GM23338 (cell line): Measurements from ENCODE around the gene IL16. TPM values are rescaled to one million over a fixed set of nuclear protein-coding genes. Genes with fewer than 3 reads are reported as not detected.

Experiments used
- ATAC-seq: fragments of 200-7000 bp; cut with Tn5 transposase; 3 replicates; pipeline ENCODE4 v1.9.1; 2020
- DNase-seq: peaks from one replicate; pipeline ENCODE4 v3.0.0-alpha.2; 2015; ENCODE audit warnings: low spot score
- H2AFZ ChIP-seq: fragments of 200-600 bp; sonication (generic); 2 replicates; pipeline ENCODE4 v1.8.0; 2016; ENCODE audit warnings: antibody characterized with exemption, mild to moderate bottlenecking, moderate library complexity
- H3F3A ChIP-seq: fragments of 200-600 bp; sonication (generic); replicated peaks from 2 replicates; pipeline ENCODE4 v1.8.0; 2017; ENCODE audit warnings: antibody characterized with exemption, mixed run types, low read depth
- H3K27ac ChIP-seq: fragments of 200-600 bp; sonication (generic); 2 replicates; pipeline ENCODE4 v1.6.1; 2016; ENCODE audit warnings: low read depth
- H3K27me3 ChIP-seq: fragments of 200-600 bp; sonication (generic); 2 replicates; pipeline ENCODE4 v1.8.0; 2016; ENCODE audit warnings: mild to moderate bottlenecking, mixed run types, moderate library complexity; ENCODE audit not compliant: insufficient read depth
- H3K36me3 ChIP-seq: fragments of 200-600 bp; sonication (generic); 2 replicates; pipeline ENCODE4 v1.8.0; 2016; ENCODE audit warnings: mild to moderate bottlenecking; ENCODE audit not compliant: insufficient read depth
- H3K4me1 ChIP-seq: fragments of 200-600 bp; sonication (generic); 2 replicates; pipeline ENCODE4 v1.8.0; 2016; ENCODE audit warnings: mild to moderate bottlenecking, moderate library complexity; ENCODE audit not compliant: insufficient read depth
- H3K4me2 ChIP-seq: fragments of 200-600 bp; sonication (generic); 2 replicates; pipeline ENCODE4 v1.7.1; 2017; ENCODE audit warnings: mixed run types
- H3K4me3 ChIP-seq: fragments of 200-600 bp; sonication (generic); 2 replicates; pipeline ENCODE4 v1.6.1; 2016; ENCODE audit warnings: mixed run types
- H3K79me2 ChIP-seq: fragments of 200-600 bp; sonication (generic); replicated peaks from 2 replicates; pipeline ENCODE4 v1.8.0; 2017; ENCODE audit warnings: mild to moderate bottlenecking; ENCODE audit not compliant: insufficient read depth
- H3K9me2 ChIP-seq: fragments of 200-600 bp; sonication (generic); 2 replicates; pipeline ENCODE4 v1.8.0; 2017; ENCODE audit not compliant: insufficient read depth
- H4K20me1 ChIP-seq: fragments of 200-600 bp; sonication (generic); replicated peaks from 2 replicates; pipeline ENCODE4 v1.8.0; 2017; ENCODE audit warnings: mild to moderate bottlenecking; ENCODE audit not compliant: insufficient read depth
- H3K27ac Mint-ChIP-seq: 2 replicates; pipeline ENCODE4 v1.8.0; 2020; ENCODE audit warnings: inconsistent platforms, mild to moderate bottlenecking, moderate library complexity, mixed read lengths
- H3K27me3 Mint-ChIP-seq: 3 replicates; pipeline ENCODE4 v1.8.0; 2022; ENCODE audit warnings: low read depth, mild to moderate bottlenecking, moderate library complexity, mixed read lengths, inconsistent platforms; ENCODE audit not compliant: insufficient read depth, poor library complexity
- H3K36me3 Mint-ChIP-seq: 3 replicates; pipeline ENCODE4 v1.8.0; 2021; ENCODE audit warnings: low read depth, mild to moderate bottlenecking, inconsistent platforms, moderate library complexity, mixed read lengths
- H3K4me1 Mint-ChIP-seq: 3 replicates; pipeline ENCODE4 v1.8.0; 2020; ENCODE audit warnings: mild to moderate bottlenecking, inconsistent platforms, mixed read lengths
- H3K4me3 Mint-ChIP-seq: 3 replicates; pipeline ENCODE4 v1.8.0; 2021; ENCODE audit warnings: moderate library complexity, mild to moderate bottlenecking, inconsistent platforms, mixed read lengths
- H3K9me3 Mint-ChIP-seq: 3 replicates; pipeline ENCODE4 v1.8.0; 2020; ENCODE audit warnings: moderate library complexity, mild to moderate bottlenecking, inconsistent platforms, mixed read lengths
- ETS1 ChIP-seq: IDR thresholded peaks from 2 replicates; pipeline ENCODE4 v1.6.1; 2016; ENCODE audit warnings: antibody characterized with exemption
- EZH2 ChIP-seq: fragments of 200-600 bp; sonication (generic); IDR thresholded peaks from one replicate; pipeline ENCODE4 v1.8.0; 2017; ENCODE audit warnings: antibody characterized with exemption, mild to moderate bottlenecking, low read depth; ENCODE audit not compliant: unreplicated experiment
- REST ChIP-seq: IDR thresholded peaks from one replicate; pipeline ENCODE4 v1.6.1; 2018; ENCODE audit warnings: antibody characterized with exemption; ENCODE audit not compliant: unreplicated experiment
- ZNF462 ChIP-seq: fragments of 250-450 bp; sonication (Bioruptor Pico); IDR thresholded peaks from 2 replicates; pipeline ENCODE4 v1.5.0; 2020; ENCODE audit warnings: mild to moderate bottlenecking, moderate library complexity
- polyA plus RNA-seq: library from polyadenylated mRNA; unstranded; fragments of >200 nt; fragmentation: Nextera tagmentation; extraction: Ambion mirVana; gene quantifications from 2 replicates; pipeline ENCODE4 v1.2.1, GENCODE V29; 2016
- total RNA-seq: library from RNA; depleted of rRNA; stranded (reverse); fragments of >200 nt; shearing (Covaris generic); gene quantifications from 2 replicates; pipeline ENCODE4 v1.2.3, GENCODE V29; 2014

Gene IL16
- total and polyA plus RNA-seq, 2 experiments from 2014 or later: 0.29 TPM; not detected in 1

- no peak overlapping the region for H3K4me3 Mint-ChIP-seq
- peak overlapping the region; percentile 93; the same call in 1 of the 2 replicates for H2AFZ ChIP-seq
- no peak overlapping the region for H3K27ac Mint-ChIP-seq
- peaks cover 3% of the 10 kb centered on the region for H3K4me1 Mint-ChIP-seq
- H3K9me3 Mint-ChIP-seq: peaks cover 15% of the 10 kb centered on the region
- TF ChIP-seq ZNF462 (CRISPR knock-in tag) (0 out of 2 replicates have a peak, but pooled peaks have one; percentile 32), EZH2 (no peak)
- H3K27me3 ChIP-seq: no peaks in the 10 kb centered on the region
- H3K4me2 ChIP-seq: no peak overlapping the region
- H3K79me2 ChIP-seq: no peaks in the 10 kb centered on the region
- H3F3A ChIP-seq: no peaks in the 10 kb centered on the region
- H3K9me2 ChIP-seq: peaks cover 7% of the 10 kb centered on the region; the same call in 1 of the 2 replicates
- H3K4me1 ChIP-seq: no peaks in the 10 kb centered on the region
- peaks cover 10% of the 10 kb centered on the region for H3K36me3 Mint-ChIP-seq
- no peak overlapping the region for H3K27ac ChIP-seq
- no peaks in the 10 kb centered on the region for H3K36me3 ChIP-seq
- no peak overlapping the region for H3K4me3 ChIP-seq
- DNase-seq (peak; percentile 60), ATAC-seq (peak; percentile 83)
- H3K27me3 Mint-ChIP-seq: peaks cover 6% of the 10 kb centered on the region
- H4K20me1 ChIP-seq: no peaks in the 10 kb centered on the region
Measured at GRCh38 chr15:81216422-81216821, 19.7 kb downstream of the IL16 start.

GRCh38 chr15:81221449-81221848 lies 24.8 kb downstream of the IL16 start:
- H3K79me2 ChIP-seq: no peaks in the 10 kb centered on the region
- no peak for ATAC-seq
- H3K36me3 Mint-ChIP-seq: no peaks in the 10 kb centered on the region
- TF ChIP-seq ETS1 (no peak), REST (no peak)

More at GRCh38 chr15:81221449-81221848, 24.8 kb downstream of the IL16 start:
- Histone ChIP-seq H3K4me3 (no peak overlapping the region), H3K36me3 (no peaks in the 10 kb centered on the region), H3K9me2 (peaks cover 2% of the 10 kb centered on the region; the same call in 1 of the 2 replicates), H4K20me1 (no peaks in the 10 kb centered on the region), H2AFZ (no peak overlapping the region), H3K27ac (no peak overlapping the region), H3K27me3 (no peaks in the 10 kb centered on the region), H3K4me1 (no peaks in the 10 kb centered on the region), H3K4me2 (no peak overlapping the region), H3F3A (no peaks in the 10 kb centered on the region)
- H3K9me3 Mint-ChIP-seq: no peaks in the 10 kb centered on the region
- no peak overlapping the region for H3K4me3 Mint-ChIP-seq
- H3K27me3 Mint-ChIP-seq: peaks cover 2% of the 10 kb centered on the region
- DNase-seq: no peak
- H3K4me1 Mint-ChIP-seq: peaks cover under 1% of the 10 kb centered on the region
- no peak overlapping the region; the same call in 1 of the 2 replicates for H3K27ac Mint-ChIP-seq
